Epithelial cell of esophagus (primary cell): Measurements from ENCODE around the gene ROS1.
A peak's percentile ranks its signal among the peaks of the same experiment; 100 is the strongest.
"Not testable (repeated sequence)": the region's sequence is repeated elsewhere in the genome, so short reads cannot be mapped to it uniquely, and the experiment has no call there.

ENCODE experiments used
- DNase-seq: peaks from one replicate; pipeline ENCODE4 v3.0.0; 2010; ENCODE audit warnings: low read depth
- H3K4me3 ChIP-seq: 2 replicates; pipeline ENCODE4 v1.5.1; 2011; ENCODE audit warnings: mild to moderate bottlenecking, low read length, control low read depth
- CTCF ChIP-seq: IDR thresholded peaks from 2 replicates; pipeline ENCODE4 v1.5.1; 2011; ENCODE audit warnings: low read depth, mild to moderate bottlenecking, low read length, control low read depth, inconsistent platforms; ENCODE audit not compliant: insufficient read depth; ENCODE audit errors: missing control alignments

The ROS1 gene

GRCh38 chr6:117264692-117265409 is 160.9 kb downstream of the ROS1 start:
- peak overlapping the region; percentile 10 for H3K4me3 ChIP-seq
- TF ChIP-seq CTCF: no peak
- DNase-seq: no peak

GRCh38 chr6:117264369-117264691 is 161.4 kb downstream of the ROS1 start:
- H3K4me3 ChIP-seq: no peak overlapping the region
- no peak for DNase-seq
- no peak for TF ChIP-seq CTCF

GRCh38 chr6:117263353-117263927 is 162.3 kb downstream of the ROS1 start:
- no peak for DNase-seq
- TF ChIP-seq CTCF: no peak
- no peak overlapping the region for H3K4me3 ChIP-seq

GRCh38 chr6:117262799-117263198 is 162.9 kb downstream of the ROS1 start:
- no peak overlapping the region for H3K4me3 ChIP-seq
- DNase-seq: no peak
- no peak for TF ChIP-seq CTCF

GRCh38 chr6:117253785-117254184 is 172.0 kb downstream of the ROS1 start:
- DNase-seq: no peak
- no peak for TF ChIP-seq CTCF
- H3K4me3 ChIP-seq: no peak overlapping the region

- DNase-seq, H3K4me3 ChIP-seq: not testable (repeated sequence)
These were observed 180.8 kb downstream of the ROS1 start for GRCh38 chr6:117244979-117245378.

GRCh38 chr6:117244571-117244970 is 181.2 kb downstream of the ROS1 start:
- not testable (repeated sequence) for DNase-seq, H3K4me3 ChIP-seq
